SK-N-MC (cell line): Measurements from ENCODE around the gene SLC6A4.

Source experiments
- DNase-seq: peaks from one replicate; pipeline ENCODE4 v3.0.0-alpha.2; 2011; ENCODE audit warnings: low read depth, low spot score
- H3K27ac ChIP-seq: fragments of 200-600 bp; sonication (generic); 2 replicates; pipeline ENCODE4 v1.5.1; 2016; ENCODE audit warnings: mixed run types
- H3K36me3 ChIP-seq: fragments of 200-600 bp; sonication (generic); 2 replicates; pipeline ENCODE4 v1.6.1; 2017; ENCODE audit warnings: antibody characterized with exemption, low read length, mixed read lengths; ENCODE audit not compliant: insufficient read depth
- H3K4me3 ChIP-seq: fragments of 200-600 bp; sonication (generic); 2 replicates; pipeline ENCODE4 v1.5.1; 2016
- H3K9ac ChIP-seq: fragments of 200-600 bp; sonication (generic); 2 replicates; pipeline ENCODE4 v1.8.0; 2017; ENCODE audit warnings: mixed run types, mixed read lengths; ENCODE audit not compliant: insufficient read length
- H3K9me3 ChIP-seq: fragments of 200-600 bp; sonication (generic); 2 replicates; pipeline ENCODE4 v1.6.1; 2017; ENCODE audit warnings: low read depth, mild to moderate bottlenecking, antibody characterized with exemption, low read length, moderate library complexity, mixed read lengths
- EZH2 ChIP-seq: fragments of 200-600 bp; sonication (generic); IDR thresholded peaks from one replicate; pipeline ENCODE4 v1.6.1; 2017; ENCODE audit warnings: antibody characterized with exemption
- FOXP2 ChIP-seq: optimal IDR thresholded peaks from 2 replicates; pipeline ENCODE3; 2011; ENCODE audit warnings: mild to moderate bottlenecking, moderate library complexity; ENCODE audit not compliant: insufficient read depth; ENCODE audit errors: extremely low read length, control extremely low read depth
- POLR2AphosphoS5 ChIP-seq: IDR thresholded peaks from 2 replicates; pipeline ENCODE4 v1.6.1; 2012; ENCODE audit warnings: mild to moderate bottlenecking, low read depth, low read length, borderline replicate concordance

Gene SLC6A4

DNA sequence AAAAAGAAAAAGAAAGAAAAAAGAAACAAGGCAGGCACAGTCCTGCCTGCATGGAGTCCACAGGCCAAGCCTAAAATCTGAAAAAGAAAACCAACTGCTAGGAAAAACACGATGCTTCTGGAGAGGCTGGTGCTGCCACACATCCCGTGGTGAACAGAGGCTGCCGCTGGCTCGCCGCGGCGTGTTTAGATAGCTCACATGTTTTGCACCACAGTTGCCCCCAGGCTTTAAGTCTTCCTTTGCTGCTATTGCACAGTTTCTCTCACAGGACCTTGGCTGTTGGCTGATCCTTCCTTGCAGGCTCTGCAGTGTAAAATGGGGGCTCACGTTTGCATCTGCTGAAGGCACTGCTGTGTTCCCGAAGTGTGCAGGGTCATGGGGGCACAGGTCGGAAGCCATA lies 8.6 kb downstream of the SLC6A4 start:
- peak; percentile 61 for DNase-seq

GRCh38 chr17:30225919-30226553 lies 9.5 kb downstream of the SLC6A4 start:
- DNase-seq, result no peak
- Histone ChIP-seq H3K36me3 (no peaks in the 10 kb centered on the region), H3K9me3 (no peaks in the 10 kb centered on the region), H3K9ac (no peak overlapping the region), H3K27ac (no peak overlapping the region), H3K4me3 (no peak overlapping the region)
- TF ChIP-seq POLR2AphosphoS5, result no peak
- no peak for TF ChIP-seq EZH2
- no peak for TF ChIP-seq FOXP2

More for the DNA sequence above, 8.6 kb downstream of the SLC6A4 start:
- H3K4me3 ChIP-seq, result peak overlapping the region; percentile 21
- no peaks in the 10 kb centered on the region for H3K36me3 ChIP-seq
- TF ChIP-seq EZH2 (no peak), POLR2AphosphoS5 (no peak), FOXP2 (no peak)
- no peaks in the 10 kb centered on the region for H3K9me3 ChIP-seq
- H3K9ac ChIP-seq, result no peak overlapping the region
- H3K27ac ChIP-seq, result no peak overlapping the region

DNA sequence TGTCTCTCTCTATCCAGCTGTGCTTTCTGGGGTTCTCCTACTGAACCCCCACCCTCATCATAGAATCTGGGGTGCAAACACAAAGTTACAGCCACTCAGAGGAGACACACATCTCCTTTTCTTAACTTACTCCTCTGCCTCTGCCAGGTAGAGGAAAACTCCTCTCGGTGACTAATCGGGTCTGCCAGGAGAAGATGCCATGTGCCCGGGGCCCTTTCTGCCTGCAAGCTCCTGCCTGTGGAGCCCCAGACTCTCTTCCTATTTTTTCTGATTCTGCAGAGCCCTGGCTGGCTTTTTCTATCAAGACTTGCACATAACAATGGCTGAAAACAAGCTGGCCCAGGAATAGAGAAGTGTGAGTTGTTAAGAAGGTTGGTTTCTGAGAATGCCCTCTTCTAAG lies 10.4 kb downstream of the SLC6A4 start:
- TF ChIP-seq FOXP2, result no peak
- no peak for TF ChIP-seq EZH2
- TF ChIP-seq POLR2AphosphoS5, result no peak
- DNase-seq, result no peak
- H3K27ac ChIP-seq, result no peak overlapping the region

DNA sequence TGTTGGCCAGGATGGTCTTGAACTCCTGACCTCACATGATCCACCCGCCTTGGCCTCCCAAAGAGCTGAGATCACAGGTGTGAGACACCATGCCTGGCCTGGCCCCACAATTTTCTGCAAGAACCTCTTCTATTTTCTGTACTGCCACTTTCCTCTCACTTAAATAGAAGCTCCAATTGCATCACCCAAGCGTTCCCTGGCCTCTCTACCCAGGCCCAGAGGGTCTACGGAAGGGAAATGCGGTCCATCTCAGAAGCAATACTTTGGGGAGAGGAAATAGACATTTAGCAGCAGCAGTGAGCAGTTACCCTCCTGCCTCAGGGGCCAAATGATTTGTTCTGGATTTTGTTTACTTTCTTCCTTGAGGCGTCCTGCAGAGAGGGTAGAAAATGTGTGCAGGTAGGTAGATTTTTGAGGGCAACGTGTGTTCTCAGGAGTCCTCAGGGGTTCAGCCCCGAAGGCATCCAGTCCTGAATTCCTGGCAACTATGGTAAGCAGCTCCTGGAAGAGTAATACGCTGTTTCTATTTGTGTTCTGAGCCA lies 11.0 kb downstream of the SLC6A4 start:
- TF ChIP-seq POLR2AphosphoS5, result no peak
- TF ChIP-seq FOXP2, result no peak
- no peak for TF ChIP-seq EZH2
- Histone ChIP-seq H3K36me3 (no peaks in the 10 kb centered on the region), H3K4me3 (no peak overlapping the region), H3K9ac (no peak overlapping the region), H3K9me3 (no peaks in the 10 kb centered on the region), H3K27ac (no peak overlapping the region)
- DNase-seq, result no peak

More for the DNA sequence above, 10.4 kb downstream of the SLC6A4 start:
- Histone ChIP-seq H3K36me3 (no peaks in the 10 kb centered on the region), H3K9ac (no peak overlapping the region), H3K4me3 (no peak overlapping the region), H3K9me3 (no peaks in the 10 kb centered on the region)

- TF ChIP-seq FOXP2, result no peak
These were observed 12.7 kb downstream of the SLC6A4 start for GRCh38 chr17:30222721-30223175.

DNA sequence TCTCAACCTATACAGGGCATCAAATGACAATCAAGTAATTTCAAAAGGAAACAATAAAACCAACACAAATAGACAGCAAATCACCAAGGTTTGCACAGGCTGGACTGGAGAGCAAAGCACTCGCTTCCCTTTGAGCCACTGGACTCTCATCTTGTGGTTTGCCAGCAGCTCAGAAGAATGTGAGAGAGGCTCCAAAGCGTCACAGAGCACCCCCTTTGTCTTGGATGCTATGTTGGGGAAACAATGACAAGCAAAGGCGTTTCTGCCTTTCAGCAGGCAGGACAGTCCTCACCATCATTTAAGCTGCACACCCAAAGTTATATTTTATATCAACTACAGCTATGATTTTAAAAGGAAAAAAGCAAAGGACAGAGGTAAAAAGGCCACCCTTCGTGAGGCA lies 13.2 kb downstream of the SLC6A4 start:
- Histone ChIP-seq H3K9me3 (no peaks in the 10 kb centered on the region), H3K36me3 (no peaks in the 10 kb centered on the region), H3K9ac (no peak overlapping the region), H3K27ac (no peak overlapping the region), H3K4me3 (no peak overlapping the region)
- TF ChIP-seq FOXP2 (no peak), EZH2 (no peak), POLR2AphosphoS5 (no peak)
- no peak for DNase-seq

More at GRCh38 chr17:30222721-30223175, 12.7 kb downstream of the SLC6A4 start:
- no peak overlapping the region for H3K4me3 ChIP-seq
- H3K27ac ChIP-seq, result no peak overlapping the region
- no peak overlapping the region for H3K9ac ChIP-seq
- DNase-seq, result no peak
- H3K9me3 ChIP-seq, result no peaks in the 10 kb centered on the region
- H3K36me3 ChIP-seq, result no peaks in the 10 kb centered on the region

- H3K4me3 ChIP-seq, result no peak overlapping the region
- no peak overlapping the region for H3K9ac ChIP-seq
- H3K36me3 ChIP-seq, result no peaks in the 10 kb centered on the region
- no peaks in the 10 kb centered on the region for H3K9me3 ChIP-seq
- H3K27ac ChIP-seq, result no peak overlapping the region
- TF ChIP-seq FOXP2 (no peak), POLR2AphosphoS5 (no peak), EZH2 (no peak)
- DNase-seq, result no peak
These were observed 14.2 kb downstream of the SLC6A4 start for GRCh38 chr17:30221346-30221745.

DNA sequence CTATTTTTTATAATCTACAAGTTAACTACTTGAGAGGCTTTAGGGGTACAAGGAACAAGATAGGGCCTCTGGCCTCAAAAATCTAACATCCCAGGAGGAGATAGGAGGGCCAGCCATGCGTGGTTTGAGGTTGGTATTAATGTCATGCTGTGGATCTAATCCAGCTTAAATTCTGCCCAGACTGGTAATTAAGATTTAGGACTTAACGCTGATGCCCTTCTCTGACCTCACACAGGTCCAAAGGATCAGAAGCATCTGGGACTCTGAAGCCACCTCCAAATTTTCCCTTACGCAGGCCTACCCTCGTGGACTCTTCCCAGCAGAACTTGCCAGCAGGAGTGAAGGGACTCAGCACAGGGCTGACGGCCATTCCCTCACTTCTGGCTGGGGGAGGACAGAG lies 15.1 kb downstream of the SLC6A4 start:
- no peaks in the 10 kb centered on the region for H3K36me3 ChIP-seq
- H3K27ac ChIP-seq, result no peak overlapping the region
- TF ChIP-seq EZH2, result no peak
- no peak for TF ChIP-seq FOXP2
- TF ChIP-seq POLR2AphosphoS5, result no peak
- H3K4me3 ChIP-seq, result no peak overlapping the region
- no peak for DNase-seq
- H3K9me3 ChIP-seq, result no peaks in the 10 kb centered on the region
- H3K9ac ChIP-seq, result no peak overlapping the region

DNA sequence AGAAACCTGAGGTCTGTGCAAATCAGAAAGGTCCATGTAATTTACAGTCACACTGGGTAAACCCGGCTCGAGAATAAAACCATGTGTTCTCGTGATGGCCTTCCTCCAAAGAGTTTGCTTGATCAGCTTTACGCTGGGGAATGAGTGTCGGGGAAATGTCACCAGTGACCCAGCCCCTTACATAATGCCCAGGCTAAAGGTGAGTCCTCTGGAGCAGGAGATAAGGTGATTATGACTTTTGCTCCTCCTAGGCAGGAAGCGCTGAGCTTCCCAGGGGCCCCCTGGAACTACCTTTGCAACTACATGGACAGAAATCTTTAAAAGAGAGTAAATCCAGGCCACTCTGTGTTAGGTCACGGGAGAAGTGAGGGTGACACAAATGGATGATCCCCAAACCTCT lies 15.7 kb downstream of the SLC6A4 start:
- no peak overlapping the region for H3K27ac ChIP-seq
- no peaks in the 10 kb centered on the region for H3K36me3 ChIP-seq
- no peak for DNase-seq
- no peaks in the 10 kb centered on the region for H3K9me3 ChIP-seq
- H3K4me3 ChIP-seq, result no peak overlapping the region
- H3K9ac ChIP-seq, result no peak overlapping the region
- TF ChIP-seq POLR2AphosphoS5 (no peak), FOXP2 (no peak), EZH2 (no peak)
